ENCODE measurements around the gene ZNF487. TPM values are rescaled to one million over a fixed set of nuclear protein-coding genes. Genes with fewer than 3 reads are reported as not detected.

The ZNF487 gene
- total and polyA plus RNA-seq, 2 of the 13 experiments (the other 11 are each of a cell fraction or from before 2014, with no cell fraction given): 7.4 to 8.8 TPM

- TF ChIP-seq, protein P1, sequence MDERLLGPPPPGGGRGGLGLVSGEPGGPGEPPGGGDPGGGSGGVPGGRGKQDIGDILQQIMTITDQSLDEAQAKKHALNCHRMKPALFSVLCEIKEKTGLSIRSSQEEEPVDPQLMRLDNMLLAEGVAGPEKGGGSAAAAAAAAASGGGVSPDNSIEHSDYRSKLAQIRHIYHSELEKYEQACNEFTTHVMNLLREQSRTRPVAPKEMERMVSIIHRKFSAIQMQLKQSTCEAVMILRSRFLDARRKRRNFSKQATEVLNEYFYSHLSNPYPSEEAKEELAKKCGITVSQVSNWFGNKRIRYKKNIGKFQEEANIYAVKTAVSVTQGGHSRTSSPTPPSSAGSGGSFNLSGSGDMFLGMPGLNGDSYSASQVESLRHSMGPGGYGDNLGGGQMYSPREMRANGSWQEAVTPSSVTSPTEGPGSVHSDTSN (CRISPR knock-in tag; IDR thresholded peaks at IDR 0.05): no peak
- TF ChIP-seq TFAP4 (IDR thresholded peaks at IDR 0.05; ENCODE audit: borderline replicate concordance, low read depth): peak; percentile 63; the same call in 1 of the 2 replicates
- TF ChIP-seq, protein P2, sequence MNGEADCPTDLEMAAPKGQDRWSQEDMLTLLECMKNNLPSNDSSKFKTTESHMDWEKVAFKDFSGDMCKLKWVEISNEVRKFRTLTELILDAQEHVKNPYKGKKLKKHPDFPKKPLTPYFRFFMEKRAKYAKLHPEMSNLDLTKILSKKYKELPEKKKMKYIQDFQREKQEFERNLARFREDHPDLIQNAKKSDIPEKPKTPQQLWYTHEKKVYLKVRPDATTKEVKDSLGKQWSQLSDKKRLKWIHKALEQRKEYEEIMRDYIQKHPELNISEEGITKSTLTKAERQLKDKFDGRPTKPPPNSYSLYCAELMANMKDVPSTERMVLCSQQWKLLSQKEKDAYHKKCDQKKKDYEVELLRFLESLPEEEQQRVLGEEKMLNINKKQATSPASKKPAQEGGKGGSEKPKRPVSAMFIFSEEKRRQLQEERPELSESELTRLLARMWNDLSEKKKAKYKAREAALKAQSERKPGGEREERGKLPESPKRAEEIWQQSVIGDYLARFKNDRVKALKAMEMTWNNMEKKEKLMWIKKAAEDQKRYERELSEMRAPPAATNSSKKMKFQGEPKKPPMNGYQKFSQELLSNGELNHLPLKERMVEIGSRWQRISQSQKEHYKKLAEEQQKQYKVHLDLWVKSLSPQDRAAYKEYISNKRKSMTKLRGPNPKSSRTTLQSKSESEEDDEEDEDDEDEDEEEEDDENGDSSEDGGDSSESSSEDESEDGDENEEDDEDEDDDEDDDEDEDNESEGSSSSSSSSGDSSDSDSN (CRISPR knock-in tag; IDR thresholded peaks at IDR 0.05): peak; percentile 84
- no peak for TF ChIP-seq CCAR2 (optimal IDR thresholded peaks at IDR 0.05; ENCODE audit: low read depth, low read length)
- TF ChIP-seq, protein P3, sequence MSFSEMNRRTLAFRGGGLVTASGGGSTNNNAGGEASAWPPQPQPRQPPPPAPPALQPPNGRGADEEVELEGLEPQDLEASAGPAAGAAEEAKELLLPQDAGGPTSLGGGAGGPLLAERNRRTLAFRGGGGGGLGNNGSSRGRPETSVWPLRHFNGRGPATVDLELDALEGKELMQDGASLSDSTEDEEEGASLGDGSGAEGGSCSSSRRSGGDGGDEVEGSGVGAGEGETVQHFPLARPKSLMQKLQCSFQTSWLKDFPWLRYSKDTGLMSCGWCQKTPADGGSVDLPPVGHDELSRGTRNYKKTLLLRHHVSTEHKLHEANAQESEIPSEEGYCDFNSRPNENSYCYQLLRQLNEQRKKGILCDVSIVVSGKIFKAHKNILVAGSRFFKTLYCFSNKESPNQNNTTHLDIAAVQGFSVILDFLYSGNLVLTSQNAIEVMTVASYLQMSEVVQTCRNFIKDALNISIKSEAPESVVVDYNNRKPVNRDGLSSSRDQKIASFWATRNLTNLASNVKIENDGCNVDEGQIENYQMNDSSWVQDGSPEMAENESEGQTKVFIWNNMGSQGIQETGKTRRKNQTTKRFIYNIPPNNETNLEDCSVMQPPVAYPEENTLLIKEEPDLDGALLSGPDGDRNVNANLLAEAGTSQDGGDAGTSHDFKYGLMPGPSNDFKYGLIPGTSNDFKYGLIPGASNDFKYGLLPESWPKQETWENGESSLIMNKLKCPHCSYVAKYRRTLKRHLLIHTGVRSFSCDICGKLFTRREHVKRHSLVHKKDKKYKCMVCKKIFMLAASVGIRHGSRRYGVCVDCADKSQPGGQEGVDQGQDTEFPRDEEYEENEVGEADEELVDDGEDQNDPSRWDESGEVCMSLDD (CRISPR knock-in tag; IDR thresholded peaks at IDR 0.05; ENCODE audit: borderline replicate concordance): peak; percentile 80; the same call in 1 of the 2 replicates
- peak; percentile 96 for TF ChIP-seq ETV5 (CRISPR knock-in tag; IDR thresholded peaks at IDR 0.05; ENCODE audit: borderline replicate concordance)
- TF ChIP-seq, protein P4, sequence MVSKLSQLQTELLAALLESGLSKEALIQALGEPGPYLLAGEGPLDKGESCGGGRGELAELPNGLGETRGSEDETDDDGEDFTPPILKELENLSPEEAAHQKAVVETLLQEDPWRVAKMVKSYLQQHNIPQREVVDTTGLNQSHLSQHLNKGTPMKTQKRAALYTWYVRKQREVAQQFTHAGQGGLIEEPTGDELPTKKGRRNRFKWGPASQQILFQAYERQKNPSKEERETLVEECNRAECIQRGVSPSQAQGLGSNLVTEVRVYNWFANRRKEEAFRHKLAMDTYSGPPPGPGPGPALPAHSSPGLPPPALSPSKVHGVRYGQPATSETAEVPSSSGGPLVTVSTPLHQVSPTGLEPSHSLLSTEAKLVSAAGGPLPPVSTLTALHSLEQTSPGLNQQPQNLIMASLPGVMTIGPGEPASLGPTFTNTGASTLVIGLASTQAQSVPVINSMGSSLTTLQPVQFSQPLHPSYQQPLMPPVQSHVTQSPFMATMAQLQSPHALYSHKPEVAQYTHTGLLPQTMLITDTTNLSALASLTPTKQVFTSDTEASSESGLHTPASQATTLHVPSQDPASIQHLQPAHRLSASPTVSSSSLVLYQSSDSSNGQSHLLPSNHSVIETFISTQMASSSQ (IDR thresholded peaks at IDR 0.05; ENCODE audit: low read depth): no peak; the same call in 1 of the 2 replicates
- TF ChIP-seq, protein P4 (CRISPR knock-in tag; IDR thresholded peaks at IDR 0.05; ENCODE audit: borderline replicate concordance): peak; percentile 68
- TF ChIP-seq ARNT2 (CRISPR knock-in tag; IDR thresholded peaks at IDR 0.05; ENCODE audit: low read depth): no peak; the same call in 1 of the 2 replicates
- peak; percentile 84 for TF ChIP-seq NFATC3 (CRISPR knock-in tag; IDR thresholded peaks at IDR 0.05)
- TF ChIP-seq, protein P5, sequence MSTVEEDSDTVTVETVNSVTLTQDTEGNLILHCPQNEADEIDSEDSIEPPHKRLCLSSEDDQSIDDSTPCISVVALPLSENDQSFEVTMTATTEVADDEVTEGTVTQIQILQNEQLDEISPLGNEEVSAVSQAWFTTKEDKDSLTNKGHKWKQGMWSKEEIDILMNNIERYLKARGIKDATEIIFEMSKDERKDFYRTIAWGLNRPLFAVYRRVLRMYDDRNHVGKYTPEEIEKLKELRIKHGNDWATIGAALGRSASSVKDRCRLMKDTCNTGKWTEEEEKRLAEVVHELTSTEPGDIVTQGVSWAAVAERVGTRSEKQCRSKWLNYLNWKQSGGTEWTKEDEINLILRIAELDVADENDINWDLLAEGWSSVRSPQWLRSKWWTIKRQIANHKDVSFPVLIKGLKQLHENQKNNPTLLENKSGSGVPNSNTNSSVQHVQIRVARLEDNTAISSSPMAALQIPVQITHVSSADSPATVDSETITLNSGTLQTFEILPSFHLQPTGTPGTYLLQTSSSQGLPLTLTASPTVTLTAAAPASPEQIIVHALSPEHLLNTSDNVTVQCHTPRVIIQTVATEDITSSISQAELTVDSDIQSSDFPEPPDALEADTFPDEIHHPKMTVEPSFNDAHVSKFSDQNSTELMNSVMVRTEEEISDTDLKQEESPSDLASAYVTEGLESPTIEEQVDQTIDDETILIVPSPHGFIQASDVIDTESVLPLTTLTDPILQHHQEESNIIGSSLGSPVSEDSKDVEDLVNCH (CRISPR knock-in tag; IDR thresholded peaks at IDR 0.05): no peak; the same call in 1 of the 2 replicates
- TF ChIP-seq NCOR1 (IDR thresholded peaks at IDR 0.05; ENCODE audit: borderline replicate concordance, low read length): peak; percentile 63; the same call in 1 of the 2 replicates
- TF ChIP-seq ZNF782 (CRISPR knock-in tag; IDR thresholded peaks at IDR 0.05; ENCODE audit: borderline replicate concordance): peak; percentile 96; the same call in 1 of the 2 replicates
- no peak for TF ChIP-seq PHB2 (IDR thresholded peaks at IDR 0.05; ENCODE audit: partially characterized antibody)
Measured at GRCh38 chr10:43396928-43397624, 39.8 kb upstream of the ZNF487 start (continued).

Measured in HepG2 (cell line).